ENCODE results near the gene ATP7B. TPM values are rescaled to one million over a fixed set of nuclear protein-coding genes. Genes with fewer than 3 reads are reported as not detected.
"Not testable (repeated sequence)": the region's sequence is repeated elsewhere in the genome, so short reads cannot be mapped to it uniquely, and the experiment has no call there.

ATP7B gene
- total RNA-seq, 2 donors from 2014 or later: 20.4 to 29.2 TPM

- Histone ChIP-seq H3K36me3 (ENCODE audit: control insufficient read depth, insufficient read depth, low read length) (peaks cover 2% of the 10 kb centered on the region), H3K27ac (ENCODE audit: low read depth, low read length) (no peak overlapping the region), H3K4me3 (ENCODE audit: low read length) (no peak overlapping the region), H3K9ac (ENCODE audit: extremely low read depth, low read length, poor library complexity, severe bottlenecking) (no peak overlapping the region), H3K27me3 (ENCODE audit: control insufficient read depth, insufficient read depth, low read length, poor library complexity, severe bottlenecking) (no peaks in the 10 kb centered on the region), H3K9me3 (ENCODE audit: control insufficient read depth, low read length) (peaks cover under 1% of the 10 kb centered on the region), H3K4me1 (ENCODE audit: control insufficient read depth, insufficient read depth, low read length) (peaks cover 7% of the 10 kb centered on the region)
- no peak overlapping the region for H3K4me3 Mint-ChIP-seq
- H3K27me3 Mint-ChIP-seq (ENCODE audit: insufficient read depth): no peaks in the 10 kb centered on the region
- peaks cover 5% of the 10 kb centered on the region for H3K36me3 Mint-ChIP-seq (ENCODE audit: low read depth)
- DNase-seq: no peak
- H3K27ac Mint-ChIP-seq: no peak overlapping the region
- peaks cover 8% of the 10 kb centered on the region for H3K4me1 Mint-ChIP-seq
- H3K9me3 Mint-ChIP-seq: no peaks in the 10 kb centered on the region
- WGBS, 2 experiments (ENCODE audit: insufficient coverage in 1 of 2, insufficient read length in 1 of 2): 64% methylated on average over 1 of the region's 1 CpG; no CpG with 5 or more reads in 1 of the 2 experiments
- TF ChIP-seq CTCF (conservative IDR thresholded peaks at IDR 0.05): no peak
Observed at GRCh38 chr13:52036037-52036436, 24.8 kb upstream of the ATP7B start.

- H3K27ac ChIP-seq (ENCODE audit: low read depth, low read length): no peak overlapping the region
- H3K9ac ChIP-seq (ENCODE audit: extremely low read depth, low read length, poor library complexity, severe bottlenecking): no peak overlapping the region
- peaks cover 8% of the 10 kb centered on the region for H3K4me1 Mint-ChIP-seq
- no peak overlapping the region for H3K27ac Mint-ChIP-seq
- peaks cover 12% of the 10 kb centered on the region for H3K9me3 Mint-ChIP-seq
- no peak overlapping the region for H3K4me3 Mint-ChIP-seq
- H3K9me3 ChIP-seq (ENCODE audit: control insufficient read depth, low read length): peaks cover 14% of the 10 kb centered on the region
- H3K4me1 ChIP-seq (ENCODE audit: control insufficient read depth, insufficient read depth, low read length): peaks cover 7% of the 10 kb centered on the region
- TF ChIP-seq CTCF (conservative IDR thresholded peaks at IDR 0.05): no peak
- no peak overlapping the region for H3K4me3 ChIP-seq (ENCODE audit: low read length)
- DNase-seq: no peak
- WGBS, 2 experiments (ENCODE audit: insufficient coverage in 1 of 2, insufficient read length in 1 of 2): 91% methylated on average over 3 of the region's 5 CpGs; no CpG with 5 or more reads in 1 of the 2 experiments
- no peaks in the 10 kb centered on the region for H3K27me3 Mint-ChIP-seq (ENCODE audit: insufficient read depth)
- H3K27me3 ChIP-seq (ENCODE audit: control insufficient read depth, insufficient read depth, low read length, poor library complexity, severe bottlenecking): no peaks in the 10 kb centered on the region
- H3K36me3 ChIP-seq (ENCODE audit: control insufficient read depth, insufficient read depth, low read length): peaks cover 15% of the 10 kb centered on the region
- peaks cover 18% of the 10 kb centered on the region for H3K36me3 Mint-ChIP-seq (ENCODE audit: low read depth)
Observed at GRCh38 chr13:52034616-52035226, 23.5 kb upstream of the ATP7B start.

- Mint-ChIP-seq H3K9me3 (peaks cover 28% of the 10 kb centered on the region), H3K4me1 (peaks cover 8% of the 10 kb centered on the region), H3K4me3 (no peak overlapping the region), H3K27me3 (ENCODE audit: insufficient read depth) (no peaks in the 10 kb centered on the region), H3K36me3 (ENCODE audit: low read depth) (peaks cover 35% of the 10 kb centered on the region), H3K27ac (no peak overlapping the region)
- Histone ChIP-seq H3K27me3 (ENCODE audit: control insufficient read depth, insufficient read depth, low read length, poor library complexity, severe bottlenecking) (no peaks in the 10 kb centered on the region), H3K27ac (ENCODE audit: low read depth, low read length) (no peak overlapping the region), H3K36me3 (ENCODE audit: control insufficient read depth, insufficient read depth, low read length) (peaks cover 32% of the 10 kb centered on the region), H3K4me3 (ENCODE audit: low read length) (no peak overlapping the region), H3K9ac (ENCODE audit: extremely low read depth, low read length, poor library complexity, severe bottlenecking) (no peak overlapping the region), H3K4me1 (ENCODE audit: control insufficient read depth, insufficient read depth, low read length) (peaks cover 7% of the 10 kb centered on the region), H3K9me3 (ENCODE audit: control insufficient read depth, low read length) (peaks cover 31% of the 10 kb centered on the region)
- DNase-seq: no peak
- no peak for TF ChIP-seq CTCF (conservative IDR thresholded peaks at IDR 0.05)
- WGBS, 2 experiments (ENCODE audit: insufficient coverage in 1 of 2, insufficient read length in 1 of 2): 100% methylated on average over 1 to 2 of the region's 2 CpGs
Observed at GRCh38 chr13:52033039-52033438, 21.8 kb upstream of the ATP7B start.

- peaks cover 57% of the 10 kb centered on the region for H3K9me3 ChIP-seq (ENCODE audit: control insufficient read depth, low read length)
- H3K27ac ChIP-seq (ENCODE audit: low read depth, low read length); DNase-seq; H3K4me3 Mint-ChIP-seq; H3K9ac ChIP-seq (ENCODE audit: extremely low read depth, low read length, poor library complexity, severe bottlenecking); H3K27me3 Mint-ChIP-seq (ENCODE audit: insufficient read depth); H3K27me3 ChIP-seq (ENCODE audit: control insufficient read depth, insufficient read depth, low read length, poor library complexity, severe bottlenecking); H3K4me1 Mint-ChIP-seq; H3K4me1 ChIP-seq (ENCODE audit: control insufficient read depth, insufficient read depth, low read length); H3K4me3 ChIP-seq (ENCODE audit: low read length); H3K27ac Mint-ChIP-seq: not testable (repeated sequence)
- peaks cover 58% of the 10 kb centered on the region for H3K36me3 ChIP-seq (ENCODE audit: control insufficient read depth, insufficient read depth, low read length)
- WGBS, 2 experiments (ENCODE audit: insufficient coverage in 1 of 2, insufficient read length in 1 of 2): 80 to 97% methylated on average over 1 to 6 of the region's 6 CpGs
- peaks cover 61% of the 10 kb centered on the region for H3K36me3 Mint-ChIP-seq (ENCODE audit: low read depth)
- H3K9me3 Mint-ChIP-seq: peaks cover 46% of the 10 kb centered on the region
Observed at GRCh38 chr13:52030401-52030800, 19.2 kb upstream of the ATP7B start.
